ENCODE measurements around the gene EHMT1. TPM values are rescaled to one million over a fixed set of nuclear protein-coding genes. Genes with fewer than 3 reads are reported as not detected.

EHMT1 gene
- total and polyA plus RNA-seq, 2 of the 13 experiments (the other 11 are each of a cell fraction or from before 2014, with no cell fraction given) = 23.0 to 27.1 TPM

- TF ChIP-seq, protein P1, sequence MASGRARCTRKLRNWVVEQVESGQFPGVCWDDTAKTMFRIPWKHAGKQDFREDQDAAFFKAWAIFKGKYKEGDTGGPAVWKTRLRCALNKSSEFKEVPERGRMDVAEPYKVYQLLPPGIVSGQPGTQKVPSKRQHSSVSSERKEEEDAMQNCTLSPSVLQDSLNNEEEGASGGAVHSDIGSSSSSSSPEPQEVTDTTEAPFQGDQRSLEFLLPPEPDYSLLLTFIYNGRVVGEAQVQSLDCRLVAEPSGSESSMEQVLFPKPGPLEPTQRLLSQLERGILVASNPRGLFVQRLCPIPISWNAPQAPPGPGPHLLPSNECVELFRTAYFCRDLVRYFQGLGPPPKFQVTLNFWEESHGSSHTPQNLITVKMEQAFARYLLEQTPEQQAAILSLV (CRISPR knock-in tag; IDR thresholded peaks at IDR 0.05; ENCODE audit: borderline replicate concordance) = no peak
- no peak for TF ChIP-seq ZNF143 (CRISPR knock-in tag; IDR thresholded peaks at IDR 0.05)
- TF ChIP-seq ZNF326 (CRISPR knock-in tag; IDR thresholded peaks at IDR 0.05; ENCODE audit: borderline replicate concordance) = no peak
- TF ChIP-seq, protein P2, sequence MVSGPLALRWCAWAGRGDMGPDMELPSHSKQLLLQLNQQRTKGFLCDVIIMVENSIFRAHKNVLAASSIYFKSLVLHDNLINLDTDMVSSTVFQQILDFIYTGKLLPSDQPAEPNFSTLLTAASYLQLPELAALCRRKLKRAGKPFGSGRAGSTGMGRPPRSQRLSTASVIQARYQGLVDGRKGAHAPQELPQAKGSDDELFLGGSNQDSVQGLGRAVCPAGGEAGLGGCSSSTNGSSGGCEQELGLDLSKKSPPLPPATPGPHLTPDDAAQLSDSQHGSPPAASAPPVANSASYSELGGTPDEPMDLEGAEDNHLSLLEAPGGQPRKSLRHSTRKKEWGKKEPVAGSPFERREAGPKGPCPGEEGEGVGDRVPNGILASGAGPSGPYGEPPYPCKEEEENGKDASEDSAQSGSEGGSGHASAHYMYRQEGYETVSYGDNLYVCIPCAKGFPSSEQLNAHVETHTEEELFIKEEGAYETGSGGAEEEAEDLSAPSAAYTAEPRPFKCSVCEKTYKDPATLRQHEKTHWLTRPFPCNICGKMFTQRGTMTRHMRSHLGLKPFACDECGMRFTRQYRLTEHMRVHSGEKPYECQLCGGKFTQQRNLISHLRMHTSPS (CRISPR knock-in tag; IDR thresholded peaks at IDR 0.05; ENCODE audit: low read depth) = no peak
- no peak for TF ChIP-seq HOXA9 (CRISPR knock-in tag; IDR thresholded peaks at IDR 0.05; ENCODE audit: borderline replicate concordance)
- no peak for TF ChIP-seq CCDC6 (CRISPR knock-in tag; IDR thresholded peaks at IDR 0.05)
- TF ChIP-seq ZEB1 (IDR thresholded peaks at IDR 0.05; ENCODE audit: insufficient replicate concordance, low read depth) = no peak
- no peak for TF ChIP-seq FUBP1 (CRISPR knock-in tag; IDR thresholded peaks at IDR 0.05; ENCODE audit: borderline replicate concordance)
- TF ChIP-seq NR2F1 (CRISPR knock-in tag; IDR thresholded peaks at IDR 0.05) = no peak
- TF ChIP-seq, protein P3, sequence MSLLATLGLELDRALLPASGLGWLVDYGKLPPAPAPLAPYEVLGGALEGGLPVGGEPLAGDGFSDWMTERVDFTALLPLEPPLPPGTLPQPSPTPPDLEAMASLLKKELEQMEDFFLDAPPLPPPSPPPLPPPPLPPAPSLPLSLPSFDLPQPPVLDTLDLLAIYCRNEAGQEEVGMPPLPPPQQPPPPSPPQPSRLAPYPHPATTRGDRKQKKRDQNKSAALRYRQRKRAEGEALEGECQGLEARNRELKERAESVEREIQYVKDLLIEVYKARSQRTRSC (CRISPR knock-in tag; IDR thresholded peaks at IDR 0.05; ENCODE audit: low read depth) = no peak
- no peak for TF ChIP-seq CENPT (CRISPR knock-in tag; IDR thresholded peaks at IDR 0.05; ENCODE audit: low read depth)
- no peak for TF ChIP-seq CBX2 (IDR thresholded peaks at IDR 0.05; ENCODE audit: low read depth, low read length)
- no peak for TF ChIP-seq CBX2 (CRISPR knock-in tag; IDR thresholded peaks at IDR 0.05; ENCODE audit: low read depth)
- peak; percentile 47; the same call in 1 of the 2 replicates for TF ChIP-seq MIER2 (CRISPR knock-in tag; IDR thresholded peaks at IDR 0.05)
- peak; percentile 75 for TF ChIP-seq SKIL (CRISPR knock-in tag; IDR thresholded peaks at IDR 0.05; ENCODE audit: borderline replicate concordance)
- TF ChIP-seq, protein P4, sequence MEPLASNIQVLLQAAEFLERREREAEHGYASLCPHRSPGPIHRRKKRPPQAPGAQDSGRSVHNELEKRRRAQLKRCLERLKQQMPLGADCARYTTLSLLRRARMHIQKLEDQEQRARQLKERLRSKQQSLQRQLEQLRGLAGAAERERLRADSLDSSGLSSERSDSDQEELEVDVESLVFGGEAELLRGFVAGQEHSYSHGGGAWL (CRISPR knock-in tag; IDR thresholded peaks at IDR 0.05) = no peak
- TF ChIP-seq ZXDC (CRISPR knock-in tag; IDR thresholded peaks at IDR 0.05) = no peak
- no peak for TF ChIP-seq RFX1 (IDR thresholded peaks at IDR 0.05)
These were observed 166.9 kb downstream of the EHMT1 start (continued) for GRCh38 chr9:137785704-137786161.

All from HepG2 (cell line).